COR-L47 (cell line): ENCODE measurements around the gene FARSA.
A peak's percentile ranks its signal among the peaks of the same experiment; 100 is the strongest.
"Not testable (repeated sequence)": the region's sequence is repeated elsewhere in the genome, so short reads cannot be mapped to it uniquely, and the experiment has no call there.

ENCODE experiments used
- DNase-seq: peaks from one replicate; lab custom pipeline; 2025; lab: John Stamatoyannopoulos, UW

Gene FARSA

DNA sequence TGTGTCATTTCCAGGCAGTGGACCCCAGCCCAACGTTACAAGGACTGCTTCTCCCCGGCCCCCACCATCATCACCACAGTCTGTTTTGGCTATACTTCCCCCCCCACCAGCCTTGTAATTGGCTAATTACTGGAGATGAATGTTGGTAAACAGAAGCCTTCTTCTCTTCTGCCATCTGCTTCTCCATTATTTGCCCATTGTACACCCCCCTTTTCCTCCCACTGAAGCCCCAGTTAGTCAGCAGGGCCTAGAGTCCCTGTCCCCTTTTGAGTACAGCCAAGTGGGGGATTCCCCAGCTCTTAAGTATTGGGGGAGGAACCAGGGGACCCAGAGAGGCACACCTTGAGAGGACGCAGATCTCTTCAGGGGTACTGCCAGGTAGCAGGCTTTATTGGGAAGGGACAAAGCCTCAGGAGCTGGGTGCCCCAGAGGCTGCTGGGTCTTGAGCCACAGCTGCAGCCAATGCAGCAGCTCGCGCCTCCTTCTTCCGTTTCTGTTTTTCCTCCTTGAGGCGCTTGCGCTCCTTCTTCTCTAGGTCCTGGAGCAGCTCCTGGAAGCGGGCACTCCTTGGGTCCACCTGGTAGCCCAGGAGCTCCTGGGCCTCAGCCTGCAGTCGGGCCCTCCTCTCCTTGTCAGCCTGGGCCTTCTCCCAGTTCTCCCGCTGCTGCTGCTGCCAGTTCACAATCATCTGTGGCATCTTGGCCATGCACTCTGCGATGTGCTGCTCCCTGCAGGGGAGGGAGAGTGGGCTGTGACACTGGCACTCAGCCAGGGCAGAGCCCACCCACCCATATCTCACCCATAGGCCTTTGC is 20.5 kb upstream of the FARSA start:
- DNase-seq: peak; percentile 11

DNA sequence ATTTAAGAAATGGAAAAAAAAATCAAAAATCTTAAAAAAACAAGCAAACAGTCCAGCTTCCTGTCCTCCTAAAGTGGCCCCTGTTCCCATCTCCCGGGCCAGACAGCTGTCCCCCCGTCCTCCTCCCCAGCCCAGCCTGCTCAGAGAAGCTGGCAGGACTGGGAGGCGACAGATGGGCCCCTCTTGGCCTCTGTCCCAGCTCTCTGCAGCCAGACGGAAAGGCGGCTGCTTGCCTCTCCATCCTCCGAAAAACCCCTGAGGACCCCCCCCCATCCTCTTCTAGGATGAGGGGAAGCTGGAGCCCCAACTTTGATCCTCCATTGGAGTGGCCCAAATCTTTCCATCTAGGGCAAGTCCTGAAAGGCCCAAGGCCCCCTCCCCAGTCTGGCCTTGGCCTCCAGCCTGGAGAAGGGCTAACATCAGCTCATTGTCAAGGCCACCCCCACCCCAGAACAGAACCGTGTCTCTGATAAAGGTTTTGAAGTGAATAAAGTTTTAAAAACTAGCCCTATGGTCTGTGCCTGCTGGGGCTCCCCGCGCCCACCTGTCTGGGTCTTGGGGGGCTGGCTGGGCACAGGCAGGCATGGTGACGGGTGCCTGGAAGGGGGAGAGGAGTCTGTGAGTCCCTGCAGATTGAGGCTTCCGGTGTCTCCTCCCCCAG is 19.8 kb upstream of the FARSA start:
- no peak for DNase-seq

DNA sequence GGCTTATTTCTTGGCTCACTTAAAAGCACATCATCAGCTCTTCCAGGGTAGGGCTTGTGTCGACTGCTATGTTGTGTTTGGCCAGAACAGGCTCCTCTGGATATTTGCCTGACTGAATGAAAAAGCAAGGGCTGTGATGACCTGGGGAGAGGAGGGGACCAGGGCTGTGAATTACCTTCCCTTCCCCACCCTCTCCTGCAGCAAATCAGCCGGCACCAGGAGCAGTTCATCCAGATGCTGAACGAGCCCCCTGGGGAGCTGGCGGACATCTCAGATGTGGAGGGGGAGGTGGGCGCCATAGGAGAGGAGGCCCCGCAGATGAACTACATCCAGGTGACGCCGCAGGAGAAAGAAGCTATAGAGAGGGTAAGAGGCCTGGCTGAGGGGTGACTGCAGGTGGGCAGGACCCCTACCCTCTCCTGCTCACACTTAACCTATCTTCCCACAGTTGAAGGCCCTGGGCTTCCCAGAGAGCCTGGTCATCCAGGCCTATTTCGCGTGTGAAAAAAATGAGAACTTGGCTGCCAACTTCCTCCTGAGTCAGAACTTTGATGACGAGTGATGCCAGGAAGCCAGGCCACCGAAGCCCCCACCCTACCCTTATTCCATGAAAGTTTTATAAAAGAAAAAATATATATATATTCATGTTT is 19.1 kb upstream of the FARSA start:
- DNase-seq: no peak

DNA sequence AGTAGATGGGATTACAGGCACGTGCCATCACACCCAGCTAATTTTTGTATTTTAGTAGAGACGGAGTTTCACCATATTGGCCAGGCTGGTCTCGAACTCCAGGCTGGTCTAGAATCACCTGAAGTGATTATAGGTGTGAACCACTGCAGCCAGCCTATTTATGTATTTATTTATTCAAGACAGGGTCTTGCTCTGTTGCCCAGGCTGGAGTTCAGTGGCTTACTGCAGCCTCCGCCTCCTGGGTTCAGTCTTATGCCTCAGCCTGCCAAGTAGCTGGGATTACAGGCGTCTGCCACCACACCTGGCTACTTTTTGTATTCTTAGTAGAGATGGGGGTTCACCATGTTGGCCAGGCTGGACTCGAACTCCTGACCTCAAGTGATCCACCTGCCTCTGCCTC is 18.5 kb upstream of the FARSA start:
- not testable (repeated sequence) for DNase-seq

DNA sequence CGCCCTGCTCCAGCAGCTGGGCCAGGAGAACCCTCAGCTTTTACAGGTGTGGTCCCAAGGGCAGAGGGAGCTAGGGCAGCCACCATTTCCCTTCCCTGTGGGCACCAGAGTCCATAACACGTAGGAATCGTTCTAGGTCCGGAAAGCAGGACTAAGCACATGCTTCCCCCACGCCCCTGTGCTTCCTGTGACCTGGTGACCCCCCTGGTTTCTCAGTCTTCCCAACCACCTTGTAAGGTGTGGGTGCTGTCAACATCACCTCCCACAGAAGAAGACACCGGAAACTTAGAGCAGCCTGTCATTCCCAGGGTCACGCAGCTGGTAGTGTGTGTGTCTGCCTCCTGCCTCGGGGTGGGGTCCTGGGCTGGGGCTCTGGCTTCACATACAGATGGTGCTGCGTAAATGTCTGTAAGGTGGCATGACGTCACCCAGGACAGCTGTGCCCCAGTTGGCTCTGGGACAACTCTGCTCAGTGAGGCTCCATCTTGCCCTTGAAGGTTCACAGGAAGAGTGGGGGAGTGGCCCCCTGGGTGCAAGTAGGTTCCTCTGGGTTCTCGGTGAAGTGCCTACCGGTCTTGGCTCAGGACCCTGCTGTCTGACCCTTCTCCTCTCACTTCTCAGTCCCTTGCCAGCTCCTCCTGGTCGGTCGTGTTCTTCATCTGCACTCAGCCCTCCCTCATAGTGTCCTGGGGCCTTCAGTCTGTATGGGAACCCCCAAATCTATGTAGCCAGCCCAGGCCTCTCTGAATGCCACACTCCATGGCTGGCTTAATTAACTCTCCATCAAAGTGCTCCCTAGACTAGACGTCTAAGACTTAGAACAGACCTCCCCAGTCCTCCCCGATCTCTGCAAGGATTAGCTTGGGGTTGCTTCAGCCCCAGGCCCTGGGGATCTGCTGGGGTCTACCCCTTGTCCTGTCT is 16.1 kb upstream of the FARSA start:
- DNase-seq: no peak

DNA sequence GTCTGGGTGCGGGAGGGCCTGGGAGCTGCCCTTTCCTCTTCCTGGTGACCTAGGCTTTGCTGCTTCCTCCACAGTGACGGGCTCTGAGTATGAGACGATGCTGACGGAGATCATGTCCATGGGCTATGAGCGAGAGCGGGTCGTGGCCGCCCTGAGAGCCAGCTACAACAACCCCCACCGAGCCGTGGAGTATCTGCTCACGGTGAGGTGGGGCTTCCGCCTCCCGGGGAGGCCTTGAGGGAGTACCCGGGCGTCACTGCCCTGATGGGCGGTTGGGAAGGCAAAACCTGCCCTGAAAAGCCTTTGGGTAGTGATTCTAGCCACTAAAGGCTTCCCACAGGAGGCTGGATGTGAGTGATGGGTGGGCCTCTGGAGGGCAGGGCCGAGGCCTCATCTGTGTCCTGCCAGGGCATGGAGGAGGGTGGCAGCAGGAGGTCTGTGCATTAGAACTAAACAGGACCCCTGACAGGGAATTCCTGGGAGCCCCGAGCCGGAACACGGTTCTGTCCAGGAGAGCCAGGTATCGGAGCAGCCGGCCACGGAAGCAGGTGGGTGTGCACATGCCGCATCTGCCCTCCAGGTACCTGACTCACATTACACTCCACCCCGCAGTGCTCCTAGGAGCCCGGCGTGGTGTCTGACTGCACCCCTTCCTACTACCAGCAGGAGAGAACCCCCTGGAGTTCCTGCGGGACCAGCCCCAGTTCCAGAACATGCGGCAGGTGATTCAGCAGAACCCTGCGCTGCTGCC is 15.3 kb upstream of the FARSA start:
- DNase-seq: no peak

DNA sequence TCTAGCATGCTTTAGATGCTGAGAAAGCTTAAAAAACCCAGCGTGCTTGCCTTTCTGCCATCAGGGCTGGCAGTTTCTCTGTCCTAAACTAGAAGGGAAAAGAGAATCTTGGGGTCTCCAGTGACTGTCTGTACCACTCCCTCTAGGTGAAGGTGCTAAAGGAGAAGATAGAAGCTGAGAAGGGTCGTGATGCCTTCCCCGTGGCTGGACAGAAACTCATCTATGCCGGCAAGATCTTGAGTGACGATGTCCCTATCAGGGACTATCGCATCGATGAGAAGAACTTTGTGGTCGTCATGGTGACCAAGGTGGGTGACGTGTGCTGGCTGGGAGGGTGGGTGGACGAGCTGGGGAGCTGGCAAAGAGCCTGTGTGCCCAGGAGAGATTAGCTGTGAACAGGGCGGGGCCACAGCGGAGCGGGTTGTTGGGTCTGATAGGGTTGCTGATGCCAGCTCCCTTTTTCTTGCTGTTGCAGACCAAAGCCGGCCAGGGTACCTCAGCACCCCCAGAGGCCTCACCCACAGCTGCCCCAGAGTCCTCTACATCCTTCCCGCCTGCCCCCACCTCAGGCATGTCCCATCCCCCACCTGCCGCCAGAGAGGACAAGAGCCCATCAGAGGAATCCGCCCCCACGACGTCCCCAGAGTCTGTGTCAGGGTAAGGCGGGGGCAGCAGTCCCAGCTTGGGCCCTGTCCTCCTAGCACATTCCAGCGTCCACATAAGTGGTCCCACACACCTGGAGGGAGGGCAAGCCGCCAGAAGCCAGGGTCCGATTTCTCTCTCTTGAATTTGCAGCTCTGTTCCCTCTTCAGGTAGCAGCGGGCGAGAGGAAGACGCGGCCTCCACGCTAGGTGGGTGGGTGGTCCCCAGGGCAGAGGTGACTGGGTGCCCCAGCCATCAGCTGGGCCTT is 14.4 kb upstream of the FARSA start:
- no peak for DNase-seq

DNA sequence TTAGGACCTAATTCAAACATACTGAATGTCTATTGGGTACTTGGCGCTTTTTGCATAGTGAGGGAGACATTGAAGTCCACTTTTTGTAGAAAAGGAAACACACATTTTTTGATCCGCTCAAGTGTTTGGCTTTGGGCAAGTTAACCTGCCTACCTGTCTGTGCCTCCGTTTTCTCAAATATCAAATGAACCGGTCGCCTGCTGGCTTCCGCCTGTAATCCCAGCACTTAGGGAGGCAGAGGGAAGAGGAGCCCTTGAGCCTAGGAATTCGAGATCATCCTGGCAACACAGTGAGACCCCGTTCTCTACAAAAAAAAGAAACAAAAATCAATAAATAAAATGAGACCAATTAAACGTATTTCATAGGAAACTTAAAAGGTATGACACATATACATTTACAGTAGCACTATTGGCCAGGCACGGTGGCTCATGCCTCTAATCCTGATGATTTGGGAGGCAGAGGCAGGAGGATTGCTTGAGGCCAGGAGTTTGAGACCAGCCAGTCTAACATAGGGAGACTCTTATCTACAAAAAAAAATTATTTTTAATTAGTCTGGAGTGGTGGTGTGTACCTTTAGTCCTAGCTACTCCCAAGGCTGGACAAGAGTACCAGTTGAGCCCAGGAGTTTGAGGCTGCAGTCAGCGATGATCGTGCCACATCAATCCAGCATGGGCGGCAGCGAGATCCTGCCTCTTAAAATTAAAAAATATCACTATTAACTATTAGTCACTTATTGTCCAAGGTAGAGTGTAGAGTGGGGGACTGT is 13.4 kb upstream of the FARSA start:
- no peak for DNase-seq

DNA sequence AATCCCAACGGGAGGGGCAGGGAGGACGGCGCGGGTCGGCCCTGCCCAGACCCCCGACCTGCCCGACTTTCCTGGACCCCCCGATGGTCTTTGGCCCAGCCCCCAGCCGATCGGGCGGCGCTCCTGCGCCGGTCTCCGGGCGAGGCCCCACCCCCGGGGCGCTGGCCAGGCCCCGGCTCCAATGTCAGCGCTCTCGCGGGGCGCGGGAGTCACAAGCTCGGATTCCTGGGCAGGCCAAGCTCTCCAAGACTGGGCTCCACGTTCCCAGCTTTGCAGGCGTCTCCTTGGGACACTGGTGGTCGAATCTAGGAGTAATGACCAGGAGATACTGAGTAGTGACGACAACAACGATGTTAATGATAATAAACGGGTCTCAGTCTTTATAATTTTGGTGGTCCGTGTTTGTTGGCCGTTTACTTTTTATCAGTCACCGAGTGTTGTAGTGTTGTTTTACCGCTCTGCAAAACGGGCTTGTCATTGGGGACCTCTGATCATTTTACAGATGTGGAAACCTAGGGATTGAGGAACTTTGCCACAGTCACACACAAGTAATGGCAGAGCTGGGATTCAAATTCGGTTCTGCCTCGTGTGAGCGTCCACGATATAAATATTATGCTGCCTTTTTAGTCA is 12.7 kb upstream of the FARSA start:
- DNase-seq: peak; percentile 40

DNA sequence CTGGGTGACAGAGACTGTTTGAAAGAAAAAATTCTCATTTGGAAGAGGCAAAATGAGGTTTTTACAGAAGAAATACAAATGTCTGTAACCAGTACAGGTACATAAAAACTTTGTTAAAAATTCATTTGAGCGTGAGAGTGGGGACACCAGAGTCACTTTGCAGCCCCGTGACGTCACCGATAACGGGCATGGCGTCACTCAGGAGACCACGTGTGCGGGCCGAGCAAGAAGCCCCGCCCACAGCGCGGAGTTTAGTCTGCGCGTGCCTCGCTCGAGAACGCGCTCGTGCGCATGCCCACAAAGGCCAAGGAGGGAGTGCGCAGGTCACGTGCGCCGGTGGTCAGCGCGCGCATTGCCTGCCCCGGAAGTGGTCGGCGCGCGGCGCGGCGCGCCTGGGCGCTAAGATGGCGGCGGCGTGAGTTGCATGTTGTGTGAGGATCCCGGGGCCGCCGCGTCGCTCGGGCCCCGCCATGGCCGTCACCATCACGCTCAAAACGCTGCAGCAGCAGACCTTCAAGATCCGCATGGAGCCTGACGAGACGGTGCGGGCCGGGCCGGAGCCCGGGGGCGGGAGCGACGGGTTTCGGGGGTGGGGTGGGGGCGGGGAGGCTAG is 12.1 kb upstream of the FARSA start, which contains the start of gene RAD23A:
TSS of gene RAD23A (plus strand) at position 384 of the 613 bp plus-strand sequence. CDS start at position 471, 87 bp downstream.
- peak; percentile 99 for DNase-seq

DNA sequence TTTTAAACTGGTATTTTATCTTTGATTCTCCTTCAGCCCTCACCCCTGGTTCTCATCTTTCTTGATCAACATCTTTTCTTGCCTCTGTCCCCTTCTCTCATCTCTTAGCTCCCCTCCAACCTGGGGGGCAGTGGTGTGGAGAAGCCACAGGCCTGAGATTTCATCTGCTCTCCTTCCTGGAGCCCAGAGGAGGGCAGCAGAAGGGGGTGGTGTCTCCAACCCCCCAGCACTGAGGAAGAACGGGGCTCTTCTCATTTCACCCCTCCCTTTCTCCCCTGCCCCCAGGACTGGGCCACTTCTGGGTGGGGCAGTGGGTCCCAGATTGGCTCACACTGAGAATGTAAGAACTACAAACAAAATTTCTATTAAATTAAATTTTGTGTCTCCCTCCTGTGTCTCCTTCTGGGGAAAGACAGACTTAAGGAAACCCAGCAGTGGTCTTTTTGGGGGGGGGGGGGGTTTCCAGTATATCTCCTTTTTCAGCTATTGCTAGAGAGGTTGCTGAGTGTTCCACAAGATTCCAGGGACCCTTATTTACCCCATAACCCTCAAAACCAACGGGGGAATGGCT is 10.7 kb upstream of the FARSA start:
- DNase-seq: no peak

DNA sequence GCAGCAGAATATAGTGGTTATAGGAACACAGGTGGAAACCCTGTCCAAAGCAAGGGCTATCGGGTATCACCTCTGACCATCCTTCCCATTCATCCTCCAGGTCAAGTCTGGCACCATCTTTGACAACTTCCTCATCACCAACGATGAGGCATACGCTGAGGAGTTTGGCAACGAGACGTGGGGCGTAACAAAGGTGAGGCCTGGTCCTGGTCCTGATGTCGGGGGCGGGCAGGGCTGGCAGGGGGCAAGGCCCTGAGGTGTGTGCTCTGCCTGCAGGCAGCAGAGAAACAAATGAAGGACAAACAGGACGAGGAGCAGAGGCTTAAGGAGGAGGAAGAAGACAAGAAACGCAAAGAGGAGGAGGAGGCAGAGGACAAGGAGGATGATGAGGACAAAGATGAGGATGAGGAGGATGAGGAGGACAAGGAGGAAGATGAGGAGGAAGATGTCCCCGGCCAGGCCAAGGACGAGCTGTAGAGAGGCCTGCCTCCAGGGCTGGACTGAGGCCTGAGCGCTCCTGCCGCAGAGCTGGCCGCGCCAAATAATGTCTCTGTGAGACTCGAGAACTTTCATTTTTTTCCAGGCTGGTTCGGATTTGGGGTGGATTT is 10.0 kb upstream of the FARSA start:
- no peak for DNase-seq

DNA sequence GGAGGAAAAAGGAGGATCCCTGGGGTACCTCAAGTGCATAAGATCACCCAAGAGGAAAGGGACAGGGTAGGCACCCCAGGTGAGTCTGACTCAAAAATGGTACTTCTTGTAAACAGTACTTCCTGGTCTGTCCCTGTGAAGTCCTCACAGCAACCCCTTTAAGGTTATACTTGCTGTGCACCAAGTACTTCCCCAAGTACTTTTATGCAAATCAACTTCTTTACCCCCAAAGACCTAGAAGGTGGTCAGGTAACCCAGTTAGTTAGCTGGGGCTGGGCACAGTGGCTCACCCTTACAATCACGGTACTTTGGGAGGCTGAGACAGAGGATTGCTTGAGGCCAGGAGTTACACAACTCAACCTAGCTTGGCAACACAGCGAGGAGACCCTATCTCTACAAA is 7.4 kb upstream of the FARSA start:
- no peak for DNase-seq

DNA sequence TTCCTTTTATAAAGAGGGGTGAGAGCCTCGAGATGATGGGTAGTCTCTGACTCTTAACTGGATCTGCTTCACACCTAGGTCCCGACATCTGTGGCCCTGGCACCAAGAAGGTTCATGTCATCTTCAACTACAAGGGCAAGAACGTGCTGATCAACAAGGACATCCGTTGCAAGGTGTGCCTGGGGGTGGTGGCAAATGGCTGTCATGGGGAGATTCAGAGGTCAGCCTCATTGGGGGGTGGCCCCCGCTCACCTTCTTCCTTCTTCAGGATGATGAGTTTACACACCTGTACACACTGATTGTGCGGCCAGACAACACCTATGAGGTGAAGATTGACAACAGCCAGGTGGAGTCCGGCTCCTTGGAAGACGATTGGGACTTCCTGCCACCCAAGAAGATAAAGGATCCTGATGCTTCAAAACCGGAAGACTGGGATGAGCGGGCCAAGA is 6.5 kb upstream of the FARSA start:
- DNase-seq: no peak

DNA sequence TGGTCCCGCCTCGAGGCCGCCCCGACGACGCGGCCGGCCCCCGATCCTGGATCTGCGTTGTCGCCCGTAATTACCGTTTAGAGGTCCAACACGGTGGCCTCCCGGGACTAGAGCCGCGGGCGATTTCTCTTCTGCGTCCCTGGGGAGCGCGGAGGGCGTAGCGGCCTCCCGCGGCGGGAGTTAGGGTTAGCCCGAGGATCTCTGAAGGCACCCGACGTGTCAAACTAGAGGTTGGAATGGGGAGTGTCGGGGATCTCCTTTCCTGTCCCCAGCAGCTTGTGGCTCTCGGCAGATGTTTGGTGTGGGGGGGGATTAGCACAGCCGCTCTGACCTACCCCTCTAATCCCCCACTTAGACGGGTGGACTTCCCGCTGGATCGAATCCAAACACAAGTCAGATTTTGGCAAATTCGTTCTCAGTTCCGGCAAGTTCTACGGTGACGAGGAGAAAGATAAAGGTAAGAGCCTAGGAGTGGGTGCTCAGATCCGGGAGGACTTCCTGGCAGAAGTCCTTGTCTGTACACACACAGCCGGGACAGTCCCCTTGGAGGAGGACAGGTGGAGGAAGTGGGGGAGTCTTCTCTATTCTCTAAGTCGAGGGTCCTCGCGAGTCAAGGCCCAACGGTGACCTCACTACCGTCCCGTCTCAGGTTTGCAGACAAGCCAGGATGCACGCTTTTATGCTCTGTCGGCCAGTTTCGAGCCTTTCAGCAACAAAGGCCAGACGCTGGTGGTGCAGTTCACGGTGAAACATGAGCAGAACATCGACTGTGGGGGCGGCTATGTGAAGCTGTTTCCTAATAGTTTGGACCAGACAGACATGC is 5.5 kb upstream of the FARSA start:
- no peak for DNase-seq

DNA sequence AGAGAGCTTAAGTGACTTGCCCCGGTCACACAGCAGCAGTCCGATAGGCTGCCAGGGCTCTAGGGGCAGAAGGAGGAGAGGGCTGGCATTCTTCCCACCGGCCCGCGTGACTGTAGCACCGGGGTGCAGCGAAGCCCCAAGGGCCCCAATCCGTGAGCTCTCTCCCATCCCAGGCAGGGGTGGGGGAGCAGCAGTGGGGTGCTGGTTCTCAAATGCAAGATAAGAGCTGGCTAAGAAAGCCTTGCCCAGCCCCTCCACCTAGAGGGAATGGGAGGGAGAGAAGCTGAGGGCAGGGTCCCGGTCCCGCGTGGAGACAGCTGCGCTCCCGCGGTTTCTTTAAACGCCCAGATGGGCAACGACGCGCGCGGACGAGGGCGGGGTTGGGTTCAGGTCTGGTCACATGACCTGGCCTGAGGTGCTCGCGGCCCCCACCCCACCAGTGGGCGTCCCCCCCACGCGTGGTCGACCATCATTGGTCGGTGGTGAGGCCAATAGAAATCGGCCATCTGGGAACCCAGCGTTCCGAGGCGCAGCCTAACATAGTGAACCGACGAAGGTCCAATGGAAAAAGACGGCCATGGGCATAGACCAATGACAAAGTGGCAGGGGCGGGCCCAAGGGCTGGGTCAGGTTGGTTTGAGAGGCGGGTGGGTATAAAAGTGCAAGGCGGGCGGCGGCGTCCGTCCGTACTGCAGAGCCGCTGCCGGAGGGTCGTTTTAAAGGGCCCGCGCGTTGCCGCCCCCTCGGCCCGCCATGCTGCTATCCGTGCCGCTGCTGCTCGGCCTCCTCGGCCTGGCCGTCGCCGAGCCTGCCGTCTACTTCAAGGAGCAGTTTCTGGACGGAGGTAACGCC is 4.6 kb upstream of the FARSA start, which contains the start of gene CALR:
TSS of gene CALR (plus strand) at position 683 of the 852 bp plus-strand sequence. CDS start at position 754, 71 bp downstream.
- peak; percentile 99 for DNase-seq
